B cell (primary cell): ENCODE measurements around the gene MEIS2. TPM values are rescaled to one million over a fixed set of nuclear protein-coding genes. Genes with fewer than 3 reads are reported as not detected.

Experiments used
- ATAC-seq: fragments of 200-7000 bp; cut with Tn5 transposase; one replicate; pipeline ENCODE4 v1.10.0; 2021; ENCODE audit warnings: low read depth, mild to moderate bottlenecking, moderate number of reproducible peaks, moderate library complexity
- CTCF ChIA-PET: fragments of 350-600 bp; sonication (Branson Sonifier 250); formaldehyde crosslinking; loops from one replicate; lab custom pipeline; 2021; ENCODE audit warnings: antibody characterized with exemption, inconsistent platforms; lab: Charles Lee
- POLR2A ChIA-PET: fragments of 350-600 bp; sonication (Branson Sonifier 250); formaldehyde crosslinking; loops from one replicate; lab custom pipeline; 2021; ENCODE audit warnings: antibody characterized with exemption; lab: Charles Lee
- DNase-seq: peaks from one replicate; pipeline ENCODE4 v3.0.0; 2013
- H2AFZ ChIP-seq: 2 replicates; pipeline ENCODE4 v1.6.1; 2012; ENCODE audit warnings: mild to moderate bottlenecking, low read depth, low read length; ENCODE audit not compliant: insufficient read depth, poor library complexity, severe bottlenecking
- H3K27ac ChIP-seq, 2 donors: 1 replicate in 1 of 2; 2 replicates in 1 of 2; pipeline ENCODE4 v1.5.1; 2012 to 2013; ENCODE audit warnings: low read length in 2 of 2, mild to moderate bottlenecking in 2 of 2, moderate library complexity in 1 of 2
- H3K27me3 ChIP-seq, 4 experiments: fragments of 200-600 bp in 1 of 4; sonication (generic) in 1 of 4; replicated peaks in 1 of 4; 1 replicate in 2 of 4; 2 replicates in 2 of 4; pipeline versions ENCODE4 v1.6.1 to v1.7.0; 2013 to 2016; ENCODE audit warnings: low read length in 3 of 4, mild to moderate bottlenecking in 2 of 4, mixed read lengths in 1 of 4, moderate library complexity in 1 of 4; ENCODE audit not compliant: insufficient read depth in 4 of 4, control insufficient read depth in 3 of 4; ENCODE audit errors: control extremely low read depth in 1 of 4
- H3K36me3 ChIP-seq, 2 experiments: replicated peaks in 1 of 2; 1 replicate in 1 of 2; 2 replicates in 1 of 2; pipeline versions ENCODE4 v1.6.1 to v1.7.1; 2013; ENCODE audit warnings: low read length in 1 of 2; ENCODE audit not compliant: insufficient read depth in 2 of 2, control insufficient read depth in 1 of 2; ENCODE audit errors: control extremely low read depth in 1 of 2, extremely low read depth in 1 of 2
- H3K4me1 ChIP-seq, 2 donors: fragments of 200-600 bp in 1 of 2; sonication (generic) in 1 of 2; 1 replicate in 1 of 2; 2 replicates in 1 of 2; pipeline versions ENCODE4 v1.5.1 to v1.6.1; 2013 to 2017; ENCODE audit warnings: low read length in 2 of 2; ENCODE audit not compliant: control insufficient read depth in 2 of 2, insufficient read depth in 2 of 2
- H3K4me2 ChIP-seq: replicated peaks from 2 replicates; pipeline ENCODE3; 2012; ENCODE audit warnings: mild to moderate bottlenecking, low read depth, low read length; ENCODE audit not compliant: poor library complexity, severe bottlenecking
- H3K4me3 ChIP-seq, 5 experiments: fragments of 200-600 bp in 1 of 5; sonication (generic) in 1 of 5; 1 replicate in 3 of 5; 2 replicates in 2 of 5; pipeline versions ENCODE4 v1.5.1 to v1.7.0; 2011 to 2016; ENCODE audit warnings: low read length in 4 of 5, mild to moderate bottlenecking in 4 of 5, low read depth in 2 of 5, control low read depth in 1 of 5, moderate library complexity in 1 of 5; ENCODE audit not compliant: insufficient read depth in 1 of 5; ENCODE audit errors: control extremely low read depth in 1 of 5, extremely low read depth in 1 of 5
- H3K79me2 ChIP-seq: fragments of 200-600 bp; sonication (generic); one replicate; pipeline ENCODE4 v1.6.0; 2016; ENCODE audit warnings: low read length; ENCODE audit not compliant: control insufficient read depth, insufficient read depth
- H3K9ac ChIP-seq: fragments of 200-600 bp; sonication (generic); 2 replicates; pipeline ENCODE4 v1.6.1; 2017; ENCODE audit warnings: mild to moderate bottlenecking, low read length, moderate library complexity
- H3K9me3 ChIP-seq, 3 donors: one replicate each; pipeline versions ENCODE4 v1.6.1 to v1.7.1; 2013; ENCODE audit warnings: low read length in 2 of 3; ENCODE audit not compliant: control insufficient read depth in 2 of 3, insufficient read depth in 1 of 3; ENCODE audit errors: control extremely low read depth in 1 of 3
- H4K20me1 ChIP-seq: 2 replicates; pipeline ENCODE4 v1.6.0; 2012; ENCODE audit warnings: mild to moderate bottlenecking, low read length; ENCODE audit not compliant: insufficient read depth, control insufficient read depth, poor library complexity, severe bottlenecking
- H3K27ac Mint-ChIP-seq: one replicate; pipeline ENCODE4 v1.8.0; 2021; ENCODE audit warnings: mixed read lengths
- H3K27me3 Mint-ChIP-seq: one replicate; pipeline ENCODE4 v1.8.0; 2021; ENCODE audit warnings: mixed read lengths
- H3K4me1 Mint-ChIP-seq: one replicate; pipeline ENCODE4 v1.8.0; 2021; ENCODE audit warnings: mixed read lengths
- H3K4me3 Mint-ChIP-seq: one replicate; pipeline ENCODE4 v1.8.0; 2021; ENCODE audit warnings: mixed read lengths
- H3K9me3 Mint-ChIP-seq: one replicate; pipeline ENCODE4 v1.8.0; 2022; ENCODE audit warnings: mixed read lengths; ENCODE audit not compliant: insufficient read depth
- EZH2 ChIP-seq: IDR thresholded peaks from 2 replicates; pipeline ENCODE4 v1.6.1; 2012; ENCODE audit warnings: borderline replicate concordance, low read depth, mild to moderate bottlenecking, moderate library complexity, low read length; ENCODE audit not compliant: insufficient read depth, poor library complexity, severe bottlenecking
- WGBS: methylation state at CpG from one replicate; pipeline ENCODE4 v1.1.5; 2013; ENCODE audit warnings: missing lambda C conversion rate; ENCODE audit not compliant: insufficient coverage; 5-methylcytosine and 5-hydroxymethylcytosine counted together
- intact Hi-C: fragments of 100-400 bp; cut with micrococcal nuclease; formaldehyde crosslinking; loops from one replicate; pipeline ENCODE4 v1.10.0; 2022
- polyA plus RNA-seq: library from polyadenylated mRNA; depleted of rRNA; stranded (reverse); fragments of >200 nt; gene quantifications from 2 replicates; pipeline ENCODE4 v1.2.3, GENCODE V29; 2012
- total RNA-seq, 2 donors: library from RNA; stranded (reverse); fragments of 120-200 nt in 1 of 2; gene quantifications; 1 replicate in 1 of 2; 2 replicates in 1 of 2; pipeline versions ENCODE4 v1.2.3 to v1.2.4, GENCODE V29; 2013 to 2022
- TF ChIP-seq, protein P1 (sequence below): fragments of 200-600 bp; IDR thresholded peaks from one replicate; pipeline ENCODE4 v1.8.0; 2022; ENCODE audit warnings: antibody characterized with exemption, mild to moderate bottlenecking

MEIS2 gene
- total and polyA plus RNA-seq, 2 donors (not counting 1 experiment from before 2014, with no cell fraction given): 0.22 TPM; not detected in 1

DNA sequence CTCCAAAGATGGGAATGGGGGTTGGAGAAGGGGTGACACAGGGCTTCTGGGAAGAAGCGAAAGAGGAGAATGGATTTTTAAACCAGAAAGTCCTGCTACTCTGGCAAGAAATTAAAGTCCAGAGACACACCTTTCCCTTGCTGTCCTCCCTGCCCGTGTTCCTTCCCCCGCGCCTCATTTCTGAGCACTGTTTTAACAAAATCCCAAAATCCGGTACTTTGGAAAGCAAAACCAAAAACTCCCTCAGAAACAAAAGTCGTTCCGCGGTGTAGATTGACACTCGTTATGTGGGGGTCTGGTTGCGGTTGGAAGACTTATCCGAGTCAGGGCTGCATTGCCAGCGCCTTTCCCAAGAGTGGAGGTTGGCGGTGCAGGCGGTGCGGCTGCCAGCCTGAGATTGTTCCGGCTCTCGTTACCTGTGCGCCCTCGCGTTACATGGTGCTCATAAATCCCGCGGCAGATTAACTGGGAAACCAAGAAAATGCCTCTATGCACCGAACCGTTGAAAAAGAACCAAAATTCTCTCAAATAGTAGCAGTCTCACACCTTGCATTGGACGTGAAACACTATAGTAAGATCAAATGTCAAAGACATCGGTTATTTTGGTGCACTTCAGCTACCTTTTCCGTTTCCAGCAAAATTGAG, 217.7 kb downstream of the MEIS2 start:
- Histone ChIP-seq H3K36me3 (no peaks in the 10 kb centered on the region), H3K9me3 (peaks cover 0 to 26% (median 0%) of the 10 kb centered on the region in 3 donors), H2AFZ (no peak overlapping the region), H3K27ac (no peak overlapping the region), H3K4me3 (no peak overlapping the region), H3K4me1 (peaks cover 5 to 18% of the 10 kb centered on the region in 2 donors), H3K79me2 (no peaks in the 10 kb centered on the region), H3K4me2 (no peak overlapping the region), H3K9ac (no peak overlapping the region), H4K20me1 (no peaks in the 10 kb centered on the region), H3K27me3 (peaks cover 0 to 71% (median 61%) of the 10 kb centered on the region in 4 experiments)
- ATAC-seq: no peak
- Mint-ChIP-seq H3K4me3 (no peak overlapping the region), H3K27ac (no peak overlapping the region), H3K9me3 (no peaks in the 10 kb centered on the region), H3K4me1 (peaks cover 16% of the 10 kb centered on the region), H3K27me3 (peaks cover 91% of the 10 kb centered on the region)
- intact Hi-C loops: loop anchor here (5.0 kb wide), 1 partner anchor 225 kb away; no protein-coding TSS in a partner anchor
- 8% methylated on average over 18 of the region's 27 CpGs for WGBS
- ChIA-PET POLR2A (no interaction called here), CTCF (interaction anchor here (0.9 kb wide), 1 partner anchor 1059 kb away, joined by 5 read pairs; no protein-coding TSS in a partner anchor)
- TF ChIP-seq EZH2: no peak
- TF ChIP-seq, protein P1, sequence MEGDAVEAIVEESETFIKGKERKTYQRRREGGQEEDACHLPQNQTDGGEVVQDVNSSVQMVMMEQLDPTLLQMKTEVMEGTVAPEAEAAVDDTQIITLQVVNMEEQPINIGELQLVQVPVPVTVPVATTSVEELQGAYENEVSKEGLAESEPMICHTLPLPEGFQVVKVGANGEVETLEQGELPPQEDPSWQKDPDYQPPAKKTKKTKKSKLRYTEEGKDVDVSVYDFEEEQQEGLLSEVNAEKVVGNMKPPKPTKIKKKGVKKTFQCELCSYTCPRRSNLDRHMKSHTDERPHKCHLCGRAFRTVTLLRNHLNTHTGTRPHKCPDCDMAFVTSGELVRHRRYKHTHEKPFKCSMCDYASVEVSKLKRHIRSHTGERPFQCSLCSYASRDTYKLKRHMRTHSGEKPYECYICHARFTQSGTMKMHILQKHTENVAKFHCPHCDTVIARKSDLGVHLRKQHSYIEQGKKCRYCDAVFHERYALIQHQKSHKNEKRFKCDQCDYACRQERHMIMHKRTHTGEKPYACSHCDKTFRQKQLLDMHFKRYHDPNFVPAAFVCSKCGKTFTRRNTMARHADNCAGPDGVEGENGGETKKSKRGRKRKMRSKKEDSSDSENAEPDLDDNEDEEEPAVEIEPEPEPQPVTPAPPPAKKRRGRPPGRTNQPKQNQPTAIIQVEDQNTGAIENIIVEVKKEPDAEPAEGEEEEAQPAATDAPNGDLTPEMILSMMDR: no peak
- DNase-seq: no peak

DNA sequence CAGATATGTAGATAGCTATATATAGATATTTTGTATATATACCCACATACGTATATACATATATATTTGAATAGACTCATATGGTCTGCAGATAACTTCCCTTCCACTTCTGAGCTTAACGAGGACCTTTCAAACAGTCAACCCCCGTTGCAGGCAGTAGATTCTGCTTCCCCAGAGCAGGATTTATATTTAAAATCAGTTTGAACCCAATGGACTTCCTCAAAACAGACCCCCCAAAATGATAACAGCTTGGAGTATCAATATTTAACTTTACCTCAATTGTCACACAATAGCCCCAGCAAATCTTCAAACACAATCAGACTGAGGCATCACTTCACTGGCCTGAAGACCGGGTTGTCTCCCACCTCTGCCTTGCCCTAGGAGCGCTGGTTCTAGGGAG, 218.3 kb downstream of the MEIS2 start:
- no peak overlapping the region for H3K27ac ChIP-seq
- no peak for DNase-seq
- 9% methylated on average over 4 of the region's 5 CpGs for WGBS
- peaks cover 0 to 20% (median 0%) of the 10 kb centered on the region in 3 donors for H3K9me3 ChIP-seq
- Mint-ChIP-seq H3K27me3 (peaks cover 88% of the 10 kb centered on the region), H3K27ac (no peak overlapping the region), H3K4me1 (peaks cover 16% of the 10 kb centered on the region), H3K4me3 (no peak overlapping the region), H3K9me3 (no peaks in the 10 kb centered on the region)
- intact Hi-C loops: loop anchor here (5.0 kb wide), 1 partner anchor 225 kb away; no protein-coding TSS in a partner anchor
- no peaks in the 10 kb centered on the region for H3K79me2 ChIP-seq
- H3K9ac ChIP-seq: no peak overlapping the region
- ChIA-PET CTCF (no interaction called here), POLR2A (no interaction called here)
- peaks cover 5 to 18% of the 10 kb centered on the region in 2 donors for H3K4me1 ChIP-seq
- ATAC-seq: no peak
- no peak overlapping the region for H3K4me2 ChIP-seq
- no peaks in the 10 kb centered on the region for H4K20me1 ChIP-seq
- peaks cover 0 to 69% (median 61%) of the 10 kb centered on the region in 4 experiments for H3K27me3 ChIP-seq
- no peaks in the 10 kb centered on the region for H3K36me3 ChIP-seq
- TF ChIP-seq EZH2: no peak
- TF ChIP-seq, protein P1: no peak
- H3K4me3 ChIP-seq: no peak overlapping the region
- H2AFZ ChIP-seq: no peak overlapping the region
